Breast epithelium (tissue), 4 donors: Measurements from ENCODE around the gene MRPS9. TPM values are rescaled to one million over a fixed set of nuclear protein-coding genes. Genes with fewer than 3 reads are reported as not detected.

Source experiments
- DNase-seq, 2 donors: peaks; one replicate each; pipeline ENCODE4 v3.0.0-alpha.2; 2019; ENCODE audit warnings: low spot score in 2 of 2
- H3K27ac ChIP-seq, 2 donors: fragments of 200-600 bp; sonication (generic) in 1 of 2; one replicate each; pipeline ENCODE4 v1.5.1; 2016 to 2019; ENCODE audit warnings: mild to moderate bottlenecking in 1 of 2
- H3K27me3 ChIP-seq, 2 donors: fragments of 200-600 bp; sonication (generic) in 1 of 2; one replicate each; pipeline versions ENCODE4 v1.5.1 to v1.6.0; 2017 to 2019; ENCODE audit warnings: control low read depth in 1 of 2, mild to moderate bottlenecking in 1 of 2
- H3K36me3 ChIP-seq: fragments of 200-600 bp; one replicate; pipeline ENCODE4 v1.5.1; 2019
- H3K4me1 ChIP-seq, 2 donors: fragments of 200-600 bp; sonication (generic); one replicate each; pipeline ENCODE4 v1.5.1; 2016 to 2019; ENCODE audit warnings: control low read depth in 1 of 2
- H3K4me3 ChIP-seq, 3 donors: fragments of 200-600 bp; sonication (generic); 1 replicate in 2 of 3; 2 replicates in 1 of 3; pipeline ENCODE4 v1.5.1; 2016 to 2019; ENCODE audit warnings: mild to moderate bottlenecking in 3 of 3, moderate library complexity in 2 of 3
- H3K9me3 ChIP-seq, 2 donors: fragments of 200-600 bp; sonication (generic) in 1 of 2; one replicate each; pipeline ENCODE4 v1.5.1; 2016 to 2019; ENCODE audit warnings: control low read depth in 1 of 2
- CTCF ChIP-seq, 3 donors: fragments of 450-650 bp; IDR thresholded peaks; one replicate each; pipeline ENCODE4 v1.5.1; 2016 to 2017; ENCODE audit warnings: antibody characterized with exemption in 3 of 3, mild to moderate bottlenecking in 3 of 3, moderate library complexity in 3 of 3
- POLR2A ChIP-seq: fragments of 450-650 bp; IDR thresholded peaks from one replicate; pipeline ENCODE4 v1.6.1; 2016; ENCODE audit warnings: antibody characterized with exemption, mild to moderate bottlenecking, moderate library complexity
- POLR2AphosphoS5 ChIP-seq, 3 donors: sonication (generic); formaldehyde crosslinking; IDR thresholded peaks; one replicate each; pipeline ENCODE4 v1.6.1; 2017; ENCODE audit warnings: antibody characterized with exemption in 3 of 3
- intact Hi-C: fragments of 100-400 bp; cut with DNase I; formaldehyde crosslinking; loops from one replicate; pipeline ENCODE4 v1.15.1; 2023; ENCODE audit warnings: low total_unique reads
- total RNA-seq, 3 donors: library from RNA; depleted of rRNA; stranded (reverse); fragments of >200 nt; gene quantifications; one replicate each; pipeline ENCODE4 v1.1.0, GENCODE V29; 2016

Gene MRPS9
- total RNA-seq, 3 donors from 2014 or later: 14.1 to 26.3 (median 18.0) TPM

GRCh38 chr2:105057005-105057404 lies 19.1 kb downstream of the MRPS9 start:
- Histone ChIP-seq H3K4me3 (no peak overlapping the region), H3K4me1 (no peaks in the 10 kb centered on the region), H3K27me3 (no peaks in the 10 kb centered on the region), H3K9me3 (no peaks in the 10 kb centered on the region), H3K36me3 (no peaks in the 10 kb centered on the region), H3K27ac (no peak overlapping the region)
- intact Hi-C loops: no loop called here
- no peak for TF ChIP-seq POLR2AphosphoS5 (IDR thresholded peaks at IDR 0.05)
- TF ChIP-seq CTCF (IDR thresholded peaks at IDR 0.05): no peak
- no peak for TF ChIP-seq POLR2A
- no peak for DNase-seq

DNA sequence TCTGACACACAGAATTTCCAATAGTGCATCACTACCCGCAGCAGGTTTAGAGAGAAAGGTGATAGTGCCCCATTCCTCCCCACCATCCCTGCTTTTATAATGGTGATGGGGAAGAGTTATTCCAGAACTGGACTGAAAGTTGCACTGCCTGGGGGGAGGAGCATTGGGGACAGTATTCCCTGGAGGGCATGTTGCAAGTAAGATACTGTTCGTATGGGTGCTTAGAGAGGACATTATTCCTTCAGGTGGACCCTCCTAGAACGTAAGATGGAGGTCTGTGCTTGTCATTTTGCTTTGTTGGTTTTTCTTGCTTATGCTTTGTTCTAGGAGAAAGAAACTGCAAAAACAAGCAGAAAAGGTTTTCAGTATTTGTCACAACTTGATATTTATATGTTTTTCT lies 23.7 kb downstream of the MRPS9 start:
- H3K27ac ChIP-seq: no peak overlapping the region
- H3K4me1 ChIP-seq: no peaks in the 10 kb centered on the region
- TF ChIP-seq POLR2AphosphoS5 (IDR thresholded peaks at IDR 0.05): no peak
- no peak for TF ChIP-seq CTCF (IDR thresholded peaks at IDR 0.05)
- TF ChIP-seq POLR2A: no peak
- DNase-seq: no peak
- H3K27me3 ChIP-seq: no peaks in the 10 kb centered on the region
- no peak overlapping the region for H3K4me3 ChIP-seq
- no peaks in the 10 kb centered on the region for H3K9me3 ChIP-seq
- intact Hi-C loops: no loop called here
- H3K36me3 ChIP-seq: no peaks in the 10 kb centered on the region

DNA sequence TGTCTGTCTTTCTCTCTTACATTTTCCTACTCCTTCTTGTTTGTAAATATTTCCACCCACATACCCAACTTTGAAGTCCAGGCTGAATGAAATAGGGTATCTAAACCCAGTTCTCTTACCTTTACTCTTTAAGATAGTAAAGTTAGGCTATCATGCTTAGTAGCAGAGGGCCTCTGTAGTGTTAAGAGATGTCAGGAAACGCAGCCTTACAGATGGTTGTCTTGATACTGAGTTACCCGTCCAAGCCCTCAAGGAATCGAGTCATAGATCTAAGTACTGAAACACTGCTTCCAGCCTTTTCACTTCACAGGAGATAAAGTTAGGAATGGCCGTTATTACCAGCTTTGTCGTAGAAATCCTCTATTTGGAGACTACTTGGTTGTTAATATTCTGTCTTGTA lies 24.3 kb downstream of the MRPS9 start:
- Histone ChIP-seq H3K9me3 (no peaks in the 10 kb centered on the region), H3K27ac (no peak overlapping the region), H3K4me3 (no peak overlapping the region), H3K36me3 (no peaks in the 10 kb centered on the region), H3K4me1 (no peaks in the 10 kb centered on the region), H3K27me3 (no peaks in the 10 kb centered on the region)
- TF ChIP-seq POLR2A (no peak), CTCF (IDR thresholded peaks at IDR 0.05) (no peak), POLR2AphosphoS5 (IDR thresholded peaks at IDR 0.05) (no peak)
- intact Hi-C loops: no loop called here
- no peak for DNase-seq

GRCh38 chr2:105068387-105068786 lies 30.5 kb downstream of the MRPS9 start:
- Histone ChIP-seq H3K4me1 (no peaks in the 10 kb centered on the region), H3K4me3 (no peak overlapping the region), H3K27me3 (no peaks in the 10 kb centered on the region), H3K9me3 (no peaks in the 10 kb centered on the region), H3K27ac (no peak overlapping the region), H3K36me3 (no peaks in the 10 kb centered on the region)
- no peak for TF ChIP-seq POLR2A
- no peak for TF ChIP-seq CTCF (IDR thresholded peaks at IDR 0.05)
- TF ChIP-seq POLR2AphosphoS5 (IDR thresholded peaks at IDR 0.05): no peak
- no peak for DNase-seq
- intact Hi-C loops: no loop called here

DNA sequence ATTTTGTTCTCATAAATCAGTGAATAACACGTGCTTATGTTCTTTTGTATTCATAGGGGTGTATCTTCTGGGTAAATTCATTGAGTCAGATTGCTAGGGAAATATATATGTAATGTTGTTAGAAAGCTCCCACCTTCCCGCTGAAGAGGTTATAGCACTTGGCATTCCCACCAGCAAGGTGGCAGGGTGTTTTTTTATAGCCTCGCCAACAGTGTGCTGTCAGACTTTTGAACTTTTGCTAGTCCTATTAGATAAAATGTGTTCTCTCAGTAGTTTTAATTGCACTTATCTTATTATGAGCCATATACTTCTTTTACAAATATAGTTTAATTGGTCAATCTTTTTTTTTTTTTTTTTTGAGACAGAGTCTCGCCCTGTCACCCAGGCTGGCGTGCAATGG lies 31.0 kb downstream of the MRPS9 start:
- no peaks in the 10 kb centered on the region for H3K36me3 ChIP-seq
- H3K27ac ChIP-seq: no peak overlapping the region
- H3K4me3 ChIP-seq: no peak overlapping the region
- H3K9me3 ChIP-seq: no peaks in the 10 kb centered on the region
- TF ChIP-seq CTCF (IDR thresholded peaks at IDR 0.05) (no peak), POLR2AphosphoS5 (IDR thresholded peaks at IDR 0.05) (no peak), POLR2A (no peak)
- no peak for DNase-seq
- intact Hi-C loops: no loop called here
- H3K27me3 ChIP-seq: no peaks in the 10 kb centered on the region
- H3K4me1 ChIP-seq: no peaks in the 10 kb centered on the region
